ENCODE data around the gene PSMB8.
A peak's percentile ranks its signal among the peaks of the same experiment; 100 is the strongest.

The PSMB8 gene

DNA sequence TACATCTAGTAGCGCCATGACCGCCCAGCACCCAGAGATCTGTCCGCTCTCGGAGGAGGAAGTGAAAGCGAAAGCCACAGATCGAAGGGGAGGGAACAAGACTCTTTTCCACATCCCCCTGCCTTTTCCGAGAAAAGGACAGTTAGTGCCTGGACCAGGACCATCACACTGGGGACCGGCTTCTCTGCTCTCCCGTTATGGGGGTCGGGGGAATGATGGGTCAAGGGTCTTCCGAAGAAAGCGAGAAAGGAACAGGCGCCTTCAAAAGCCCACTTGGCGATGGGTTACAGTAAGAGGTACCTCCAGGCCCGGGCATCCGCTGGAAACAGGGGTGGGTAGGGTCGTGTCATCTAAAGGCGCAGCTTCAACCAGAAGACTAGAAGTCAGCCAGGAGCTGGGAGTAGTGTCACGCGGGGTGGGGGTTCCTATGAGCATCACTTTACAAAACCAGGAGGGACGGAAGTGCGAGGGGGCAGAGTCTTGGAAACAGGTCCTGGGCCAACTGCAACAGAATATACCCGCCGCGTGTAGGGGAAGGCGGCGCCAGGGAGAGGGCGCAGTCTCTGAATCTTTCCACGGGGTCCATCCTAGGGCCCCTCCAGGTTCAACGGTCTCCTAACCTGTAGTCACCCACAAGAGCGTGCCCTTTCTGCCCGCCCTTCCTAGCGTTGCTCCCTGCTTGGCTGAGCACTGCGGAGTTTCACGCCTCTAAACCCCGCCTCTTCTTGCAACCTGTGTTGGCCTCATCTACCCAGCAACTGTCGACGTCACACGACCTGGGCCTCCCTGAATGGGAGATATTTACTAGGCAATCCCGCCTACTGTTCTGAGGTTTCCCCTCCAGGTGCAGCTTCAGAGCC is at the start of gene PSMB8:
Gene PSMB8, minus strand, starts transcription at position 69 of the 860 bp plus-strand sequence. Its CDS starts 51 bp downstream, at position 18.
- Histone ChIP-seq H3K27ac (peak within 1 kb of the TSS; percentile 73), H3K4me2 (peak within 1 kb of the TSS; percentile 92), H3K9ac (peak within 1 kb of the TSS; percentile 84), H3K4me1 (ENCODE audit: low read depth, poor library complexity, severe bottlenecking) (peaks cover 46% of the 10 kb centered on the region), H3K27me3 (ENCODE audit: insufficient read depth, low read depth) (no peaks in the 10 kb centered on the region), H3K79me2 (ENCODE audit: insufficient read depth, low read depth) (peaks cover 11% of the 10 kb centered on the region; the same call in 1 of the 2 replicates), H3K36me3 (ENCODE audit: insufficient read depth) (peaks cover 3% of the 10 kb centered on the region; the same call in 1 of the 2 replicates), H3K4me3 (IDR thresholded peaks at IDR 0.05; ENCODE audit: insufficient read depth, low read depth, low read length) (peak within 1 kb of the TSS; percentile 63), H4K20me1 (ENCODE audit: insufficient read depth) (no peaks in the 10 kb centered on the region), H2AFZ (ENCODE audit: low read depth) (peak within 1 kb of the TSS; percentile 80)
- 0 out of 2 replicates have a peak, but pooled peaks have one; percentile 18 for TF ChIP-seq CTCF (conservative IDR thresholded peaks at IDR 0.05; ENCODE audit: low read depth, low read length)

GRCh38 chr6:32890831-32891230 is 47.0 kb upstream of the PSMB8 start:
- Histone ChIP-seq H3K27ac (no peak overlapping the region), H3K36me3 (ENCODE audit: insufficient read depth) (no peaks in the 10 kb centered on the region), H3K4me1 (ENCODE audit: low read depth, poor library complexity, severe bottlenecking) (no peaks in the 10 kb centered on the region), H3K9ac (no peak overlapping the region), H2AFZ (ENCODE audit: low read depth) (no peak overlapping the region), H3K79me2 (ENCODE audit: insufficient read depth, low read depth) (no peaks in the 10 kb centered on the region), H3K4me3 (IDR thresholded peaks at IDR 0.05; ENCODE audit: insufficient read depth, low read depth, low read length) (no peak overlapping the region), H3K4me2 (no peak overlapping the region), H3K27me3 (ENCODE audit: insufficient read depth, low read depth) (no peaks in the 10 kb centered on the region), H4K20me1 (ENCODE audit: insufficient read depth) (no peaks in the 10 kb centered on the region)
- TF ChIP-seq CTCF (conservative IDR thresholded peaks at IDR 0.05; ENCODE audit: low read depth, low read length), result no peak

DNA sequence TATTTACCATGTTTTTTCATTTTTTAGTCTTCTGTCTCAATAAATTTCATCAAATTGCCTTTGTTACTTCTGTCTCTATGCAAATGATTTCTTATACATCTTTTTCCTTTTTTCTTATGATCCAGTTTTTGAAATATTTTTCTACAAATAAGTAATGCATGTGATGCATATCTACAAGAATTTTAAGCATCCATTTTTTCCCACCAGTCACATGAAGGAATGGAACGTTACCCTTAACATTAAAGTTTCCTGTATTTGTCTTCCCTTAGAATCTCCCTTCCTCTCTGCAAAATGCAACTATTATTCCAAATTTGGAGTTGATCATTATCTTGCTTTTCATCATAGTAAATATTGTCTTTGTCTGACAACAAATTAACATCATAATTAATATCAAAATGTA is 45.7 kb upstream of the PSMB8 start:
- Histone ChIP-seq H3K27me3 (ENCODE audit: insufficient read depth, low read depth) (no peaks in the 10 kb centered on the region), H3K9ac (no peak overlapping the region), H3K4me1 (ENCODE audit: low read depth, poor library complexity, severe bottlenecking) (no peaks in the 10 kb centered on the region), H3K79me2 (ENCODE audit: insufficient read depth, low read depth) (no peaks in the 10 kb centered on the region), H3K36me3 (ENCODE audit: insufficient read depth) (no peaks in the 10 kb centered on the region), H2AFZ (ENCODE audit: low read depth) (no peak overlapping the region), H3K27ac (no peak overlapping the region), H4K20me1 (ENCODE audit: insufficient read depth) (no peaks in the 10 kb centered on the region), H3K4me3 (IDR thresholded peaks at IDR 0.05; ENCODE audit: insufficient read depth, low read depth, low read length) (no peak overlapping the region), H3K4me2 (no peak overlapping the region)
- TF ChIP-seq CTCF (conservative IDR thresholded peaks at IDR 0.05; ENCODE audit: low read depth, low read length), result no peak

- Histone ChIP-seq H4K20me1 (ENCODE audit: insufficient read depth) (no peaks in the 10 kb centered on the region), H3K79me2 (ENCODE audit: insufficient read depth, low read depth) (no peaks in the 10 kb centered on the region), H3K27me3 (ENCODE audit: insufficient read depth, low read depth) (no peaks in the 10 kb centered on the region), H2AFZ (ENCODE audit: low read depth) (no peak overlapping the region), H3K9ac (no peak overlapping the region), H3K4me3 (IDR thresholded peaks at IDR 0.05; ENCODE audit: insufficient read depth, low read depth, low read length) (no peak overlapping the region), H3K36me3 (ENCODE audit: insufficient read depth) (no peaks in the 10 kb centered on the region), H3K27ac (no peak overlapping the region), H3K4me1 (ENCODE audit: low read depth, poor library complexity, severe bottlenecking) (no peaks in the 10 kb centered on the region), H3K4me2 (no peak overlapping the region)
- no peak for TF ChIP-seq CTCF (conservative IDR thresholded peaks at IDR 0.05; ENCODE audit: low read depth, low read length)
Observed at GRCh38 chr6:32888576-32888975, 44.7 kb upstream of the PSMB8 start.

Data from KMS-11 (cell line).